Measurements from ENCODE around the gene NPAS3.

The NPAS3 gene

DNA sequence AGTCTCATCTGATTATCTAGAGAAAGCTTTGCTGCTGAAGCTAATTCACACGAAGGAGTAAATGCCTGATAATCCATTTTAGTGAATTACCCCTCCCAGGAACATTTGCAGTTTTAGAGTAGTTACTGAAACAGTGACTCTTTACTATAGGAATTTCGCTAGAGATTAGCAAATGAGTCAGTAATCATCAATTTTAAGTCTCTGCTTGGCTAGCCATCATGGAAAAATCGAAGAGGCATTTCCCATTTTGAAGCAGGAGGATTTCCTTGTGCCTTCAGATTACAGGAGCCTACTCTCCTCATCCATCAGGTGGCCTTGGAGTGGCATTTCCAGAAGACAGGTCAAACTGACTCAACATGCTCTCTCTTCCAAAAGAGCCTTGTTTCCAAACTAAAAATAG, 857.7 kb downstream of the NPAS3 start:
- in situ Hi-C loops (cut with HindIII; ENCODE audit: low sequenced_read_pairs), result loop anchor here (25.0 kb wide), 1 partner anchor 1209 kb away; no protein-coding TSS in a partner anchor

DNA sequence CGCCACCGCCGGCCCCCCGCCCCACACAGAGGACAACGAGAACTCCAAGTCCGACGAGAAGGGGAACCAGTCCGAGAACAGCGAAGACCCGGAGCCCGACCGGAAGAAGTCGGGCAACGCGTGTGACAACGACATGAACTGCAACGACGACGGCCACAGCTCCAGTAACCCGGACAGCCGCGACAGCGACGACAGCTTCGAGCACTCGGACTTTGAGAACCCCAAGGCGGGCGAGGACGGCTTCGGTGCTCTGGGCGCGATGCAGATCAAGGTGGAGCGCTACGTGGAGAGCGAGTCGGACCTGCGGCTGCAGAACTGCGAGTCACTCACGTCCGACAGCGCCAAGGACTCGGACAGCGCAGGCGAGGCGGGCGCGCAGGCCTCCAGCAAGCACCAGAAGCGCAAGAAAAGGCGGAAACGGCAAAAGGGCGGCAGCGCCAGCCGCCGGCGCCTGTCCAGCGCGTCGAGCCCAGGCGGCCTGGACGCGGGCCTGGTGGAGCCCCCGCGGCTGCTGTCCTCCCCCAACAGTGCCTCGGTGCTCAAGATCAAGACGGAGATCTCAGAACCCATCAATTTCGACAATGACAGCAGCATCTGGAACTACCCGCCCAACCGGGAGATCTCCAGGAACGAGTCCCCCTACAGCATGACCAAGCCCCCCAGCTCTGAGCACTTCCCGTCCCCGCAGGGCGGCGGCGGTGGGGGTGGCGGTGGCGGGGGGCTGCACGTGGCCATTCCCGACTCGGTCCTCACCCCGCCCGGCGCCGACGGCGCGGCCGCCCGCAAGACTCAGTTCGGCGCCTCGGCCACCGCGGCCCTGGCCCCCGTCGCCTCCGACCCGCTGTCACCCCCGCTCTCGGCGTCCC, 861.3 kb downstream of the NPAS3 start:
- in situ Hi-C loops (cut with HindIII; ENCODE audit: low sequenced_read_pairs), result loop anchor here (25.0 kb wide), 1 partner anchor 1213 kb away; no protein-coding TSS in a partner anchor

DNA sequence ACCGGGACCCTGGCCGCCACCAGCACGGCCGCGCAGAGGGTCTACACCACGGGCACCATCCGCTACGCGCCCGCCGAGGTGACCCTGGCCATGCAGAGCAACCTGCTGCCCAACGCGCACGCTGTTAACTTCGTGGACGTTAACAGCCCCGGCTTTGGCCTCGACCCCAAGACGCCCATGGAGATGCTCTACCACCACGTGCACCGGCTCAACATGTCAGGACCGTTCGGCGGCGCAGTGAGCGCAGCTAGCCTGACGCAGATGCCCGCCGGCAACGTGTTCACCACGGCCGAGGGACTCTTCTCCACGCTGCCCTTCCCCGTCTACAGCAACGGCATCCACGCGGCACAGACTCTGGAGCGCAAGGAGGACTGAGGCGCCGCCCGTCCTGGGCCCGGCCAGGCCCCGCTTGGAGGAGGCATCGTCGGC, 862.1 kb downstream of the NPAS3 start:
- in situ Hi-C loops (cut with HindIII; ENCODE audit: low sequenced_read_pairs), result no loop called here

DNA sequence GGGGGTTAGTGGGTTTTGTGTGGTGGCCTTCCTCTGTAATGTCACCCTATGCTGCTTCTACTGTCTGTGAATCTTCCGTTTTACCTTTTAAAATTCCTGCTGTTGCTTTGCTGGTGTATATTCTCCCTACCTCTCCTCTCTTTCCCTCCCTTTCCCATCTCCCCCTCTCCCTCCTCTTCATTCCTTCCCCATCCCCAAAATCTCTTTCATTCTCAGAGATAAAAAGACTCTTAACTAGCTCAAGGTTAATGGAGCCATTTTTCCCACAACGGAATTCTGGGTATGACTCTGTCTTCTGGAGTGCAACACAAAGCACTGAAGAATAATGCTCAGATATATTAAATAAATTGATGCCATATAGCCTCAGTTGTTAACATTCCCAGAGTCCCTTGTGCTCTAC, 864.1 kb downstream of the NPAS3 start:
- in situ Hi-C loops (cut with HindIII; ENCODE audit: low sequenced_read_pairs), result no loop called here

DNA sequence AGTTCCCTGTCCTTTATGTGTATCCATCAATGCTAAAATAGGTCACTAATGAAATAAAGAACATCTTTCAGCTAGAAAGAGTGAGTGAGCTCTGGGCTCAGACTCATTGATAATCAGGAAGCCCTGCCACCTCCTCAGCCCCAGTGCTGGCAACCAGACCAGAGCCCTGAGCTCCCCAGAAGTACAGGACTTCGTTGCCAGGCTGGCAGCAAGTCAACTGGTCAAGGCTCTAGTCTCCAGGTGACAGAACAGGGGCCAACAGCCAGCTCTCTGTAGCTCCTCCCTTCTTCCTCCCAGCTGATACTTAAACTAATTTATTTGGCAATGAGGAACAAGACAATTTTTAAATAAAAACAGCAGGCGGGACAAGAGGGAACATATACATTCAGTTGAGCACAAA, 866.9 kb downstream of the NPAS3 start:
- in situ Hi-C loops (cut with HindIII; ENCODE audit: low sequenced_read_pairs), result no loop called here

DNA sequence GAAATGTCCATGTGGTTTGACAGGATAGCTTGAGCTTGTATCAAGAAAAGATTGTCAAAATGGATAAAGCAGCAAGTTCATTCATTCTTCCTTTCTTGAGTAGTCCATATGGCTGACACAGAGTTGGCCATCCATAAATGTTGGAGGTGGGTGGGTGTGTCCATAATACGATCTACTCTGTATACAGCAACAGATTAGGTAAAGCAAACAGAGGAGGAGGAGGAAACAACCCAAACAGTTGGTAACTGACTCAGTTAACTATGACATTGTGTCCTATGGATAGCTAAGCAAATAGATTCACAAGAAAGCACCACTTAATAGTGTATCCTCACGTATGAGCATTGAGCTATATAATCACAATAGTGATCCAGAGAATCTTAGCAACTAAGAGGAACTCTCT, 868.2 kb downstream of the NPAS3 start:
- in situ Hi-C loops (cut with HindIII; ENCODE audit: low sequenced_read_pairs), result no loop called here

DNA sequence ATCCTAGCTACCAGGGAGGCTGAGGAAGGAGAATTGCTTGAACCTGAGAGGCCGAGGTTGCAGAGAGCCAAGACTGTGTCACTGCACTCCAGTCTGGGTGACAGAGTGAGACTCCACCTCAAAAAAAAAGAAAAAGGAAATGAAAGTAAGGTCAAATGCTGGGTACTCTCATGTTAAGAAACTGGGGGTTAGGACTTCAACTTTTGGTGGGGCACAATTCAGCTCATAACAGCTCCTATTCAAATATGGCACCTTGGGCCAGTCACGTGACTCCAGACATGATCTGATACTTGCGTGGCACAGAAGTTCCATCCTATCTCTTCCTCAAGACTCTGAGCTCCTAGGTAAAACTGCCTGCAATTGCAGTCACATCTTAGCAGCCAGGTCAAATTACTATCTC, 869.5 kb downstream of the NPAS3 start:
- in situ Hi-C loops (cut with HindIII; ENCODE audit: low sequenced_read_pairs), result no loop called here

DNA sequence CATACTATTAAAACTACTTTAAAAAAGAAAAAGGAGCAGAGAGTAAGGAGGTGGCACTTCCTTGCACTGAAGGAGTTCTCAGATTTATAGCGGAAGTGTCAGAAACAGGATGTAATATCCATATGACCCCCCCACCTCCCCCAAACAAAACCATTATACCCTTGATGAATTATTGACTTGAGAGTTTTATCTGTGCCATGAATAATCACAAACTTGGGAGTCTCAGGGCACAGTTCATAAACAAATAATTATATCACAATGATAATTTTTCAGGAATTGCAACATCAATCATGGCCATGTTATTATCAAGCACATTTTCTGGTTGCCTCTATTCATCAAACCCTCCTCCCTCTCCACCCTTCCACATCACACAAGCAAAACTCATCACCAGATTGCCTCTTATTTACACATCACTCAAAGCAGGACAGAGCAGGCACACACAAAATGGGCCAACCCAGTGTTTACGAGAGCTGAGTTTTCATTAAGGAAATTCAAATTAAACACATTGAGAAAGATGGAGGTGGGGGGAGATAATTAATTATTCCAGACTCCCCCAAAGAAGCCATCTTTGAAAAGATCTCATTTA, 870.8 kb downstream of the NPAS3 start:
- in situ Hi-C loops (cut with HindIII; ENCODE audit: low sequenced_read_pairs), result no loop called here

DNA sequence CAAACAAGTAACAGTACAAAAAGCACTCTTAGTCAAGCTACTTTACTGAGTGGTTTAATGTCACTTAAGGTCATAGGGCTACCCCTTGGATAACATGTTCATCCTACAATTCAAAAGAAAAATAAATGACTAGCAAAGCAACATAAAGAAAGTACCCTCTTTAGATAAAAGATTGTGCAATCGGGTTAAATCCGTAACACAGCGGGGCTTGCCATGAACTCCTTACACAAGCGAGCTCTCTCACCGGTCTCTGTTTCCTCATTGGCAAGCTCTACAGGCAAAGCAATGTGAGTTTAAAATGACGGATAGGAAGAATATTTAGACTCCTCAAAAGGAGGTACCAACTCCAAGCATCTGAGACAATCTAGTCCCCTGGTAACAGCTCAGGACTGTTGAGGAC, 871.6 kb downstream of the NPAS3 start:
- in situ Hi-C loops (cut with HindIII; ENCODE audit: low sequenced_read_pairs), result no loop called here

DNA sequence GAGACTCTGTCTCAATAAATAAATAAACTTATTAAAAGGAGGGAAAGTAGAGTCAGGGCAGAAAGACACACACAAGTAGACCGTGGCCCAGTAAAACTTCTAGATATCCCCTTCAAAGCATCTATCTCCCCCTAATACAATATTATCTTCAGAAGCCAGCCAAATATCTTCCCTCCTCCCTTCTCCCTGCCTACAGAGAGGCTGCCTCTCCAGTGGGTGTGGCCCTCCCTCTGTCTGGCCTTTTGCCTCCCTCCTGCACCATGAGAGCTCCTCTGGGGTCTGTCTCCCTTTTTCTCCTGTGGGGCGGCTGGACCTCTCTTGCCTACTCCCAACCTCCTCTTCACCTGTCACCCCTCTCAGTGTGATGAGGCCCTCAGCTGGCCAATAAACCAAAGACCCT, 873.0 kb downstream of the NPAS3 start:
- in situ Hi-C loops (cut with HindIII; ENCODE audit: low sequenced_read_pairs), result no loop called here

DNA sequence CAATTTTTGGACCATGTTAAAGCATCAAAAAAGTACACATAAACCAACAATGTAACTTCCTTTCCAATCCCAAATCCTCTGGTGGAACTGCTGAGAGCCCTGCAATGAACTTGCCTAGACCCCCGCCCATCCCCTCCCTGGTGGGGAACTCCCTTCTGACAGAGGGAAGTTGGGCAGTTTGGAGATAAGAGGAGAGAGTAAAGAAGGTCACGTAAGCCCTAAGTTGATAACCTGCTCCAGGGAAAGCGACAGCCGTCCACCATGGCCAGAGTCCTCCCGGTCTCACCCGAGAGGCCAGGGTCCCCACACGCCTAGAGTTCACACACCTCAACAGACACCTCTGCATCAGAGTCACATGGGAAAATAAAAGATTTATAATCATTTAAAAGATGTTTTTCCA, 873.5 kb downstream of the NPAS3 start:
- in situ Hi-C loops (cut with HindIII; ENCODE audit: low sequenced_read_pairs), result no loop called here

DNA sequence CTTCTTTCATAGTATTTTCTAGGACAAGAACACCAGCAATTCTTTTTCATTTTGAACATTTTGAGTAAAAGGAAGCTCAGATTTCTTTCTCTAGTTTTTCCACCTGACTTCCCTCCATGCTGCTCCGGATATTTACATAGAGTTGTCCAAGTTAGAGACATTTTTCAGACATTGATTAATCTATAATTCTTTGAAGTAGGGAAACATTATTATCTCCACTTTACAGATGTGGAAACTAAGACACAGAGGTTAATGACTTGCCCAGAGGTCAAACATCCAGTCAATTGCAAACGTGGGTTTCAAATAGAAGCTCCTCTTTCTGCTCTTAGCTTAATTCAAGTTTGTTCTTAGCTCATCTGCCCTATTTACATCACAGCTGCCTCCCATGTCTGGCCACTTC, 873.9 kb downstream of the NPAS3 start:
- in situ Hi-C loops (cut with HindIII; ENCODE audit: low sequenced_read_pairs), result no loop called here

DNA sequence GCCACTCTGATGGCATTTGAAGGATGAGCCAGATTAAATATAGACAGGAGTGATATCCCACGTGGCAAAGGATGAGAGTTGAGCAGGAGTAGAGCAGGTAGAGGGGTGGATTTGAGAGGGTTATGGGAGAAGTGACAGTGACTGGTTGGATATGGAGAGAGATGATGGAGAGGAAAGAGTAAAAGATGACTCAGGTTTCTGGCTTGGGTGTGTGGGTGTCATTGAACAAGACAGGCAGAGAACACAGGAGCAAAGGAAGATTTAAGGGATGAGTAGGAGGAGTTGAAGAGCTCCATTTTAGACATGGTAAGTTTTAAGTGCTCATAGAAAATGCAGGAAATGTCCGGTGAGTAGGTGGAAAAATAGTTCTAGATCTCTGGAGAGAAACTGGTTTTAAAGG, 875.3 kb downstream of the NPAS3 start:
- in situ Hi-C loops (cut with HindIII; ENCODE audit: low sequenced_read_pairs), result no loop called here

DNA sequence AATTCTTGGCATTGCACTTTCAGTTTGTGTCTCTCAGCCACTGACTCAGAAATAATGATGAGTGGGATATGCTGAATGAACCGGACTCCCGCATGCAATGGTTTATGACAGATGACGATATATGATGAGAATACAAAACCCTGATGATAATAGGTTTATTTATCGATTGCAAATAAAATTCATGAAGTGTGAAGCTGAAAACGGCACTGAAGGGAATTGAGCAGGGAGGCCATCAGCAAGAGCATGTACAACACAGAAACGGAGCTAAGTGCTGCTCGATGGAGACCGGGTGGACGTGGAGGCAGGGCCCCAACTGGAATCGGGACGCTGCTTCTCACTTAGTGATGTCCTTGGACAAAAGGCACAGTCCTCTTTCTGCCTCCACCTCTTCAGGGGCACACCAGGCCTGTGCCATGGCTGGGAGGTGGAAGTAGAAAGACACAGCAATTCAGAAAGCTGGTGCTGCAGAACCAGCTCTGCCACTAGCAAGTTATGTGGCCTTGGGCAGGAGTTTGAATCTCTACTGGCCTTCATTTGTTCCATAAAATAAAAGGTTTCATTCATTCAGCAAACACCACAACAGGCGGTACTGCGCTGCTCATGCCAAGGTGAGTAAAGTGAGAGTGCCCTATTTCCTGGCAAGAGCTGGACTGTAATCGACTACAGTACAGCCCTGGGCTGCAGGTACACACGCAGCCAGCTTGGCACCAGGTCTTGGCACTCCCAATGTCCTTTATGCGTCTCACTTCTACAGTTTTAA, 895.2 kb downstream of the NPAS3 start:
- in situ Hi-C loops (cut with HindIII; ENCODE audit: low sequenced_read_pairs), result no loop called here

DNA sequence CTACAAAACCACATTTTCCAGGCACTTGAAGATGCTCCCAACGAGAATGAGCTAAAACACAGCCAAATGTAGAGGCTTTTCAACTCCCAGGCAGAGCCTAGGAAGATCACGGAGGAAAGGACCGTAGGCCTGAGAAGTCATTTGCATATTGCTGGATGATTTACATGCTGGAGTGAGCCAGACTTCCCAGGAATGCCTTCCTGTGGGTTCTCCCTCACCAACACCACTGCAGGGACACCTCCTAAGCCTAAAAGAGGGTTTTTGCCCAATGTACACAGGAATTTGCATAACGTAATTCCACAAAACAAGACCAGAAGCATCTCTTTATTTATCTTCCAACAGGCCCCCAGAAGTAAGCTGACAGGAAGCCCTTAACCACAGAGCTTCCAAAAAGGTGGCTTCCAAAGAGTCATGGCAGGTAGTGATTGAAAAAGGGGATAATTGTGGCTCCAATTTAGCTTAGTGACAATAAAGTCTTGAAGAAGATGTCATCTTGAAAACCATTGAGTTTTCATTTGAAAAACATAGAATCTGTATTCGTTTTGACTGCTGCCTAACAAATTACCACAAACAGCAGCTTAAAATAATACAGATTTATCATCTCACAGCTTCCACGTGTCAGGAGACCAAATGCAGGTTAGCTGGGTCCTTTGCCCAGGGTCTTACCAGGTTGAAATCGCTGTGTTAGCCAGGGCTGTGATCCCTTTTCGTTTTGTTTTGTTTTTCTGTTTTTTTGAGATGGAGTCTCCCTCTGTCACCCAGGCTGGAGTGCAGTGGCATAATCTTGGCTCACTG, 896.0 kb downstream of the NPAS3 start:
- in situ Hi-C loops (cut with HindIII; ENCODE audit: low sequenced_read_pairs), result no loop called here

DNA sequence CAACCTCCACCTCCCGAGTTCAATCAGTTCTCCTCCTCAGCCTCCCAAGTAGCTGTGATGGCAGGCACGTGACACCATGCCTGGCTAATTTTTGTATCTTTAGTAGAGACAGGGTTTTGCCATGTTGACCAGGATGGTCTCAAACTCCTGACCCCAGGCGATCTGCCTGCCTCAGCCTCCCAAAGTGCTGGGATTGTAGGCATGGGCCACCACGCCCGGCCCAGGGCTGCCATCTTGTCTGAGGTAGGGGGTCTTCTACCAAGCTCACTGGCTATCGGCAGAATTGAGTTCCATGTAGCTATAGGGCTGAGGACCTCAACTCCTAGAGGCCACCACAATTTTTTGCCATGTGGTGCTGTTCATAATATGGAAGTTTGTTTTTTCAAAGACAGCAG, 896.6 kb downstream of the NPAS3 start:
- in situ Hi-C loops (cut with HindIII; ENCODE audit: low sequenced_read_pairs), result no loop called here

DNA sequence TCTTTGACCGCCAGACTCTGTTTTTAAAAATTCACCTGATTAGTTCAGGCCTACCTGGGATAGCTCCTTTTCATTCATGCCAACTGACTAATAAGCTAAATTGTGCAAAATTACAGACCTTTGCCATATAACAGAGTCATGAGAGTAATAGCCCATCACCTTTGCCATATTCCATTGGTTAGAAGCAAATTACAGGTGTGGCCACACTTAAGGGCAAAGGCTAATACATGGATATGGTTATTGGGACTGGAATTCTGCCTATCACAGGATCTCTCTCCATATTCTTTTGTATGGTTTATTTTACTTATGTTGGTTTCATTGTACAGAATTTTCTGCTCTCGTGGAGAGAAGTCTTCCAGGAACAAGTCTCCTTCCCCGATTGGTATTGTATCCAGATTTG, 897.0 kb downstream of the NPAS3 start:
- in situ Hi-C loops (cut with HindIII; ENCODE audit: low sequenced_read_pairs), result no loop called here

DNA sequence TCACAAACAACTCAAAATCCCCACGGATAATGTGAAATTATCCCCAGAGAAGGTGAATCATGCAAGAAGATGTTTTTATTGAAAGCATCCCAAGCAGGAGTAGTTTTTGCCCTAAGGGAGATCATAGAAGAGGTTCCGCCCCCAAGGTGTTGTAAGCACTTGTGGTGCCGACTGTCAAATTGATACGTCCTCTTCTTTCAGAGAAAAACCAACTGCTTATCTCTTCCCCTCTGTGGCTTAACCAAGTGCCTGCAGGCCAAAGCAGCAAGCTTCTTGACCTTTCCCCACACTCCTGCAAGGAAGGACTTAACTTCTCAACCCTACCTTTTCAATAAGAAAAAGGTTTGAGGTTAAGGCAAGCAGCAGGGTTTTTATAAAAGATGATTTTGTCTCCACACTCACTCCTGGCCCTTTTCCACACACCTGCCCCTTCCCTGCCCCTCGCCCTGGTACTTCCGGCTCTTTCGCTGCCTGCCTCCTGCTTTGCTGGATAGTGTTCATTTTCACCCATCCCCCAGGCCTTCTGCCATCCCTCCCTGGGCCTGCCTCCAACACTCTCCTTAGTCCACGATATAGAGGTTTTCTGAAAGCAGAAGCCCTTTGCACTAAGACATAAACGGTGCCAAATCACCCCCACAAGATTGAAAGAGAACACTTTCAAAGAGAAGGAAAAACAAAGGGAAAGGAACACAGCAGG, 897.7 kb downstream of the NPAS3 start:
- in situ Hi-C loops (cut with HindIII; ENCODE audit: low sequenced_read_pairs), result no loop called here

DNA sequence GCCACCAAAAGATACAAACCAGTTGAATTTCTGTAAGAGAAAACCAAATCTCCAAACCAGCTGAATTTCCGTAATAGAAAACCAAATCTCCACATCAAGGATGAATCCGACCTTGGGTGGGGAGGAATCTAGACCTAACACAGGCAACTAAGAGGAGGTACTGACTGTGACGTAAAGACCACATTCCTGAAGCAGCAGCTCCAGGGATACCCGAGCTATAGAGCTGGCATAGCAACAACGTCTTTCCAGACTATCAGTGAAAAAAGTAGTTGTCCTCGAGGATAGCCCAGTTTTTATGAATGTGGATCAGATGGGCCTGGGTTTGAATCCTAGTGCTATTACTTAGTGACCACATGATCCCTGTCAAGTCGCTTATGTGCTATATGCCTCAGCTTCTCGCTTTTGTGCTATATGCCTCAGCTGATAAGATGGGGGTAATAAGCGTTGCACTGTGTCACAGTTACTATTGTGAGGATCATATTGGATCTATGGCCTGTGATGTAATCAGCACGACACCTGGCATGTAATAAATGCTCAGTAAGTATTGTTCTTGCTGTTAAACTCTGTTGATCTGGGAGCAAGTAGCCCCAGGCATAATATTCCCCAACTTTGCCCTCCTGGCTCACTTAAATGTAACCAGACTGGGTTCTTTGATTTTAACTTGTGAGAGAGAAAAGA, 898.4 kb downstream of the NPAS3 start:
- in situ Hi-C loops (cut with HindIII; ENCODE audit: low sequenced_read_pairs), result no loop called here
